K562 (cell line): ENCODE data around the gene EBI3. TPM values are rescaled to one million over a fixed set of nuclear protein-coding genes. Genes with fewer than 3 reads are reported as not detected.

Source experiments
- BCL6 ChIP-seq: fragments of 250-450 bp; sonication (Bioruptor Pico); IDR thresholded peaks from 2 replicates; pipeline ENCODE4 v1.4.0; 2020
- CCNT2 ChIP-seq: IDR thresholded peaks from 2 replicates; pipeline ENCODE4 v1.6.1; 2011; ENCODE audit warnings: borderline replicate concordance, low read depth, mild to moderate bottlenecking, moderate library complexity, mixed read lengths, low read length; ENCODE audit not compliant: insufficient read length; ENCODE audit errors: extremely low read depth
- GTF2A2 ChIP-seq: IDR thresholded peaks from 2 replicates; pipeline ENCODE4 v1.6.1; 2016; ENCODE audit warnings: mild to moderate bottlenecking, missing genetic modification characterization, missing compliant biosample characterization
- KDM5B ChIP-seq: fragments of 200-600 bp; sonication (generic); IDR thresholded peaks from 2 replicates; pipeline ENCODE4 v1.6.1; 2012; ENCODE audit warnings: low read depth, mild to moderate bottlenecking, moderate library complexity, low read length, control low read depth, inconsistent platforms; ENCODE audit not compliant: insufficient replicate concordance
- MCM3 ChIP-seq: fragments of 450-650 bp; IDR thresholded peaks from 2 replicates; pipeline ENCODE4 v1.6.1; 2016
- NELFE ChIP-seq: IDR thresholded peaks from 2 replicates; pipeline ENCODE4 v1.6.1; 2011; ENCODE audit warnings: mild to moderate bottlenecking; ENCODE audit not compliant: insufficient read depth, insufficient read length
- PHF8 ChIP-seq: fragments of 200-600 bp; sonication (generic); IDR thresholded peaks from 2 replicates; pipeline ENCODE4 v1.6.1; 2012; ENCODE audit warnings: mixed run types, mild to moderate bottlenecking, inconsistent platforms, low read length, moderate library complexity, borderline replicate concordance
- TCF7 ChIP-seq: sonication (generic); IDR thresholded peaks from 2 replicates; pipeline ENCODE4 v1.6.1; 2016; ENCODE audit warnings: antibody characterized with exemption, borderline replicate concordance
- ZNF133 ChIP-seq: fragments of 250-450 bp; sonication (Bioruptor Pico); IDR thresholded peaks from 2 replicates; pipeline ENCODE4 v1.4.0; 2020; ENCODE audit warnings: mild to moderate bottlenecking
- ZNF175 ChIP-seq: fragments of 200-800 bp; sonication (Bioruptor generic); IDR thresholded peaks from 2 replicates; pipeline ENCODE4 v1.6.1; 2016; ENCODE audit warnings: low read depth, mild to moderate bottlenecking, missing genetic modification characterization, missing compliant biosample characterization
- ZNF274 ChIP-seq: IDR thresholded peaks from 2 replicates; pipeline ENCODE4 v1.6.1; 2011; ENCODE audit warnings: low read depth, mild to moderate bottlenecking, low read length, moderate library complexity, borderline replicate concordance
- ZNF57 ChIP-seq: fragments of 450-650 bp; formaldehyde crosslinking; IDR thresholded peaks from 2 replicates; pipeline ENCODE4 v1.4.0; 2020; ENCODE audit warnings: mild to moderate bottlenecking, moderate library complexity
- polyA plus RNA-seq, 8 experiments: library from polyadenylated mRNA; depleted of rRNA in 4 of 8; stranded (reverse) in 5 of 8; unstranded in 3 of 8; fragments of >200 nt; fragmentation: Nextera tagmentation in 2 of 8; fragmentation: Illumina TruSeq in 1 of 8; extraction: Ambion mirVana in 2 of 8; extraction: Trizol in 1 of 8; gene quantifications; 2 replicates each; pipeline versions ENCODE4 v1.2.1 to v1.2.3, GENCODE V29; 2011 to 2014; ENCODE audit warnings: inconsistent platforms in 1 of 8, missing spikeins in 1 of 8
- total RNA-seq, 7 experiments: library from RNA; depleted of rRNA in 6 of 7; stranded (reverse); fragments of >200 nt in 6 of 7; fragmentation: Illumina TruSeq in 2 of 7; extraction: Trizol in 2 of 7; gene quantifications; 2 replicates each; pipeline versions ENCODE4 v1.2.1 to v1.2.3, GENCODE V29; 2011 to 2021; ENCODE audit warnings: low replicate concordance in 1 of 7
- TF ChIP-seq, protein P1 (sequence below): fragments of 450-650 bp; IDR thresholded peaks from 2 replicates; pipeline ENCODE4 v1.6.1; 2018; ENCODE audit warnings: mild to moderate bottlenecking, low read depth; ENCODE audit not compliant: partially characterized antibody
- TF ChIP-seq, protein P2 (sequence below), 2 experiments: fragments of 450-650 bp in 1 of 2; sonication (generic) in 1 of 2; formaldehyde crosslinking; conservative IDR thresholded peaks; 2 replicates each; pipeline versions ENCODE4 v1.4.0 to v1.8.1; 2020 to 2022; ENCODE audit warnings: mild to moderate bottlenecking in 1 of 2, missing genetic modification reagents in 1 of 2
- TF ChIP-seq, protein P3 (sequence below): sonication (generic); formaldehyde crosslinking; IDR thresholded peaks from 2 replicates; pipeline ENCODE4 v1.8.1; 2023; ENCODE audit warnings: mild to moderate bottlenecking, missing genetic modification reagents
- TF ChIP-seq, protein P4 (sequence below): fragments of 200-800 bp; sonication (Bioruptor generic); IDR thresholded peaks from 2 replicates; pipeline ENCODE4 v1.6.1; 2016; ENCODE audit warnings: missing genetic modification characterization, missing compliant biosample characterization

EBI3 gene
- total and polyA plus RNA-seq, 9 of the 15 experiments (the other 6 are each of a cell fraction or from before 2014, with no cell fraction given): 0.08 to 0.35 (median 0.22) TPM; not detected in 6

DNA sequence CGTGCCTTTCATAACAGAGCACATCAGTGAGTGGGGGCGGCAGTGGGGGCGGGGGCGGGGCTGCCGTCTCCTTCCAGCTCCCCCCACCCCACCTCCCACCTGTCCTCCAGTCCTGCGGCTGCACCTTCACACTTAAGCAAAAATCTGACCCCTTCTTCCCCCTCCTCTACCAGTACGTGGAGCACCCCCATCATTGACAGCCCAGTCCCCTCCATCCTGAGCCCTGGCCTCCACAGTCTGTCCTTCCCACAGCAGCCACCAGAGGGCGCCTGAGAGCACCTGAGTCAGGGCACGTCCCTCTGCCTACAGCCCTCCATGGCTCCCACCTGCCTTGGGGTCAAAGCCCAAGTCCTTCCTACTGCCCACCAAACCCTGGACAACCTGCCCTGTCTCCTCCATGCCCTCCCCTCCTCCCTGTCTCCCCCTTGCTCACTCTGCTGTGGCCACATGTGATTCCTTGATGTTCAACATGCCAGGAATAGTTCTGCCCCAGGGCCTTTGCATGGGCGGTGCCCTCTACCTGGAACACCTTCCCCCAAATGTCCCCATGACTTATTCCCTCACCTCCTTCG lies 4.0 kb downstream of the EBI3 start (continued):
- TF ChIP-seq NELFE (no peak), GTF2A2 (tag) (no peak), ZNF133 (CRISPR knock-in tag) (no peak; the same call in 1 of the 2 replicates), TCF7 (no peak), ZNF57 (CRISPR knock-in tag) (no peak), MCM3 (no peak), ZNF274 (no peak), PHF8 (no peak; the same call in 1 of the 2 replicates), BCL6 (CRISPR knock-in tag) (no peak), CCNT2 (no peak), KDM5B (no peak), ZNF175 (no peak)
- TF ChIP-seq, protein P1, sequence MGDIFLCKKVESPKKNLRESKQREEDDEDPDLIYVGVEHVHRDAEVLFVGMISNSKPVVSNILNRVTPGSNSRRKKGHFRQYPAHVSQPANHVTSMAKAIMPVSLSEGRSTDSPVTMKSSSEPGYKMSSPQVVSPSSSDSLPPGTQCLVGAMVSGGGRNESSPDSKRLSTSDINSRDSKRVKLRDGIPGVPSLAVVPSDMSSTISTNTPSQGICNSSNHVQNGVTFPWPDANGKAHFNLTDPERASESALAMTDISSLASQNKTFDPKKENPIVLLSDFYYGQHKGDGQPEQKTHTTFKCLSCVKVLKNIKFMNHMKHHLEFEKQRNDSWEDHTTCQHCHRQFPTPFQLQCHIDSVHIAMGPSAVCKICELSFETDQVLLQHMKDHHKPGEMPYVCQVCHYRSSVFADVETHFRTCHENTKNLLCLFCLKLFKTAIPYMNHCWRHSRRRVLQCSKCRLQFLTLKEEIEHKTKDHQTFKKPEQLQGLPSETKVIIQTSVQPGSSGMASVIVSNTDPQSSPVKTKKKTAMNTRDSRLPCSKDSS: no peak
- TF ChIP-seq, protein P2, sequence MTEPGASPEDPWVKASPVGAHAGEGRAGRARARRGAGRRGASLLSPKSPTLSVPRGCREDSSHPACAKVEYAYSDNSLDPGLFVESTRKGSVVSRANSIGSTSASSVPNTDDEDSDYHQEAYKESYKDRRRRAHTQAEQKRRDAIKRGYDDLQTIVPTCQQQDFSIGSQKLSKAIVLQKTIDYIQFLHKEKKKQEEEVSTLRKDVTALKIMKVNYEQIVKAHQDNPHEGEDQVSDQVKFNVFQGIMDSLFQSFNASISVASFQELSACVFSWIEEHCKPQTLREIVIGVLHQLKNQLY (CRISPR knock-in tag; conservative IDR thresholded peaks at IDR 0.05): no peak
- TF ChIP-seq, protein P3, sequence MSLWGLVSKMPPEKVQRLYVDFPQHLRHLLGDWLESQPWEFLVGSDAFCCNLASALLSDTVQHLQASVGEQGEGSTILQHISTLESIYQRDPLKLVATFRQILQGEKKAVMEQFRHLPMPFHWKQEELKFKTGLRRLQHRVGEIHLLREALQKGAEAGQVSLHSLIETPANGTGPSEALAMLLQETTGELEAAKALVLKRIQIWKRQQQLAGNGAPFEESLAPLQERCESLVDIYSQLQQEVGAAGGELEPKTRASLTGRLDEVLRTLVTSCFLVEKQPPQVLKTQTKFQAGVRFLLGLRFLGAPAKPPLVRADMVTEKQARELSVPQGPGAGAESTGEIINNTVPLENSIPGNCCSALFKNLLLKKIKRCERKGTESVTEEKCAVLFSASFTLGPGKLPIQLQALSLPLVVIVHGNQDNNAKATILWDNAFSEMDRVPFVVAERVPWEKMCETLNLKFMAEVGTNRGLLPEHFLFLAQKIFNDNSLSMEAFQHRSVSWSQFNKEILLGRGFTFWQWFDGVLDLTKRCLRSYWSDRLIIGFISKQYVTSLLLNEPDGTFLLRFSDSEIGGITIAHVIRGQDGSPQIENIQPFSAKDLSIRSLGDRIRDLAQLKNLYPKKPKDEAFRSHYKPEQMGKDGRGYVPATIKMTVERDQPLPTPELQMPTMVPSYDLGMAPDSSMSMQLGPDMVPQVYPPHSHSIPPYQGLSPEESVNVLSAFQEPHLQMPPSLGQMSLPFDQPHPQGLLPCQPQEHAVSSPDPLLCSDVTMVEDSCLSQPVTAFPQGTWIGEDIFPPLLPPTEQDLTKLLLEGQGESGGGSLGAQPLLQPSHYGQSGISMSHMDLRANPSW (CRISPR knock-in tag): no peak
- TF ChIP-seq, protein P4, sequence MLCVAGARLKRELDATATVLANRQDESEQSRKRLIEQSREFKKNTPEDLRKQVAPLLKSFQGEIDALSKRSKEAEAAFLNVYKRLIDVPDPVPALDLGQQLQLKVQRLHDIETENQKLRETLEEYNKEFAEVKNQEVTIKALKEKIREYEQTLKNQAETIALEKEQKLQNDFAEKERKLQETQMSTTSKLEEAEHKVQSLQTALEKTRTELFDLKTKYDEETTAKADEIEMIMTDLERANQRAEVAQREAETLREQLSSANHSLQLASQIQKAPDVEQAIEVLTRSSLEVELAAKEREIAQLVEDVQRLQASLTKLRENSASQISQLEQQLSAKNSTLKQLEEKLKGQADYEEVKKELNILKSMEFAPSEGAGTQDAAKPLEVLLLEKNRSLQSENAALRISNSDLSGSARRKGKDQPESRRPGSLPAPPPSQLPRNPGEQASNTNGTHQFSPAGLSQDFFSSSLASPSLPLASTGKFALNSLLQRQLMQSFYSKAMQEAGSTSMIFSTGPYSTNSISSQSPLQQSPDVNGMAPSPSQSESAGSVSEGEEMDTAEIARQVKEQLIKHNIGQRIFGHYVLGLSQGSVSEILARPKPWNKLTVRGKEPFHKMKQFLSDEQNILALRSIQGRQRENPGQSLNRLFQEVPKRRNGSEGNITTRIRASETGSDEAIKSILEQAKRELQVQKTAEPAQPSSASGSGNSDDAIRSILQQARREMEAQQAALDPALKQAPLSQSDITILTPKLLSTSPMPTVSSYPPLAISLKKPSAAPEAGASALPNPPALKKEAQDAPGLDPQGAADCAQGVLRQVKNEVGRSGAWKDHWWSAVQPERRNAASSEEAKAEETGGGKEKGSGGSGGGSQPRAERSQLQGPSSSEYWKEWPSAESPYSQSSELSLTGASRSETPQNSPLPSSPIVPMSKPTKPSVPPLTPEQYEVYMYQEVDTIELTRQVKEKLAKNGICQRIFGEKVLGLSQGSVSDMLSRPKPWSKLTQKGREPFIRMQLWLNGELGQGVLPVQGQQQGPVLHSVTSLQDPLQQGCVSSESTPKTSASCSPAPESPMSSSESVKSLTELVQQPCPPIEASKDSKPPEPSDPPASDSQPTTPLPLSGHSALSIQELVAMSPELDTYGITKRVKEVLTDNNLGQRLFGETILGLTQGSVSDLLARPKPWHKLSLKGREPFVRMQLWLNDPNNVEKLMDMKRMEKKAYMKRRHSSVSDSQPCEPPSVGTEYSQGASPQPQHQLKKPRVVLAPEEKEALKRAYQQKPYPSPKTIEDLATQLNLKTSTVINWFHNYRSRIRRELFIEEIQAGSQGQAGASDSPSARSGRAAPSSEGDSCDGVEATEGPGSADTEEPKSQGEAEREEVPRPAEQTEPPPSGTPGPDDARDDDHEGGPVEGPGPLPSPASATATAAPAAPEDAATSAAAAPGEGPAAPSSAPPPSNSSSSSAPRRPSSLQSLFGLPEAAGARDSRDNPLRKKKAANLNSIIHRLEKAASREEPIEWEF: no peak
